ENCODE data around the gene MAST3. TPM values are rescaled to one million over a fixed set of nuclear protein-coding genes. Genes with fewer than 3 reads are reported as not detected.

MAST3 gene
- total RNA-seq, result 5.6 TPM
- long read RNA-seq, partial matches to known transcripts, result 0 of 1 reads
- long read RNA-seq, other reads (novel, unspliced or antisense), result 1 of 1 reads

- intact Hi-C loops (cut with micrococcal nuclease), result no loop called here
- peak; percentile 96 for ATAC-seq
- peak; percentile 88 for DNase-seq
Observed at GRCh38 chr19:18097217-18097992, at the start of gene MAST3. Gene MAST3 (plus strand): TSS chr19:18097778. CDS start chr19:18097793, 15 bp downstream.

GRCh38 chr19:18049385-18049784 is 48.2 kb upstream of the MAST3 start:
- DNase-seq (peak; percentile 96), ATAC-seq (peak; percentile 87)
- intact Hi-C loops (cut with micrococcal nuclease), result no loop called here

GRCh38 chr19:18051887-18052286 is 45.7 kb upstream of the MAST3 start:
- ATAC-seq (peak; percentile 66), DNase-seq (peak; percentile 68)
- intact Hi-C loops (cut with micrococcal nuclease), result no loop called here

GRCh38 chr19:18053576-18054219 is 43.9 kb upstream of the MAST3 start:
- intact Hi-C loops (cut with micrococcal nuclease), result no loop called here
- DNase-seq (no peak), ATAC-seq (no peak)

GRCh38 chr19:18055967-18056366 is 41.6 kb upstream of the MAST3 start:
- ATAC-seq, result no peak
- intact Hi-C loops (cut with micrococcal nuclease), result loop anchor here (2.0 kb wide), 1 partner anchor 49 kb away; no protein-coding TSS in a partner anchor

GRCh38 chr19:18057557-18057956 is 40.0 kb upstream of the MAST3 start:
- peak; percentile 65 for ATAC-seq
- intact Hi-C loops (cut with micrococcal nuclease), result loop anchor here (2.0 kb wide), 1 partner anchor 51 kb away; no protein-coding TSS in a partner anchor
- peak; percentile 58 for DNase-seq

More at GRCh38 chr19:18055967-18056366, 41.6 kb upstream of the MAST3 start:
- no peak for DNase-seq

GRCh38 chr19:18058208-18059009 is 39.2 kb upstream of the MAST3 start:
- DNase-seq, result peak; percentile 88
- peak; percentile 92 for ATAC-seq
- intact Hi-C loops (cut with micrococcal nuclease), result no loop called here

- DNase-seq (no peak), ATAC-seq (no peak)
- intact Hi-C loops (cut with micrococcal nuclease), result no loop called here
Observed at GRCh38 chr19:18059297-18059696, 38.3 kb upstream of the MAST3 start.

- intact Hi-C loops (cut with micrococcal nuclease), result no loop called here
- ATAC-seq (no peak), DNase-seq (no peak)
Observed at GRCh38 chr19:18059902-18060301, 37.7 kb upstream of the MAST3 start.

GRCh38 chr19:18060472-18060871 is 37.1 kb upstream of the MAST3 start:
- DNase-seq, result no peak
- intact Hi-C loops (cut with micrococcal nuclease), result no loop called here
- no peak for ATAC-seq

- intact Hi-C loops (cut with micrococcal nuclease), result no loop called here
- ATAC-seq (no peak), DNase-seq (no peak)
Observed at GRCh38 chr19:18062028-18062427, 35.5 kb upstream of the MAST3 start.

- intact Hi-C loops (cut with micrococcal nuclease), result no loop called here
- DNase-seq (no peak), ATAC-seq (no peak)
Observed at GRCh38 chr19:18063463-18063862, 34.1 kb upstream of the MAST3 start.

- DNase-seq, result no peak
- intact Hi-C loops (cut with micrococcal nuclease), result no loop called here
- ATAC-seq, result no peak
Observed at GRCh38 chr19:18065173-18065495, 32.4 kb upstream of the MAST3 start.

- no peak for DNase-seq
- no peak for ATAC-seq
- intact Hi-C loops (cut with micrococcal nuclease), result no loop called here
Observed at GRCh38 chr19:18068395-18068794, 29.2 kb upstream of the MAST3 start.

- ATAC-seq (no peak), DNase-seq (no peak)
- intact Hi-C loops (cut with micrococcal nuclease), result no loop called here
Observed at GRCh38 chr19:18069383-18069782, 28.2 kb upstream of the MAST3 start.

GRCh38 chr19:18070181-18070580 is 27.4 kb upstream of the MAST3 start:
- intact Hi-C loops (cut with micrococcal nuclease), result no loop called here
- no peak for ATAC-seq
- no peak for DNase-seq

- intact Hi-C loops (cut with micrococcal nuclease), result no loop called here
- no peak for ATAC-seq
- no peak for DNase-seq
Observed at GRCh38 chr19:18072335-18072734, 25.2 kb upstream of the MAST3 start.

GRCh38 chr19:18073197-18073596 is 24.4 kb upstream of the MAST3 start:
- intact Hi-C loops (cut with micrococcal nuclease), result no loop called here
- DNase-seq, result no peak
- no peak for ATAC-seq

- DNase-seq (no peak), ATAC-seq (no peak)
- intact Hi-C loops (cut with micrococcal nuclease), result no loop called here
Observed at GRCh38 chr19:18074192-18074591, 23.4 kb upstream of the MAST3 start.
